ENCODE data around the gene LIMD2.

The LIMD2 gene

DNA sequence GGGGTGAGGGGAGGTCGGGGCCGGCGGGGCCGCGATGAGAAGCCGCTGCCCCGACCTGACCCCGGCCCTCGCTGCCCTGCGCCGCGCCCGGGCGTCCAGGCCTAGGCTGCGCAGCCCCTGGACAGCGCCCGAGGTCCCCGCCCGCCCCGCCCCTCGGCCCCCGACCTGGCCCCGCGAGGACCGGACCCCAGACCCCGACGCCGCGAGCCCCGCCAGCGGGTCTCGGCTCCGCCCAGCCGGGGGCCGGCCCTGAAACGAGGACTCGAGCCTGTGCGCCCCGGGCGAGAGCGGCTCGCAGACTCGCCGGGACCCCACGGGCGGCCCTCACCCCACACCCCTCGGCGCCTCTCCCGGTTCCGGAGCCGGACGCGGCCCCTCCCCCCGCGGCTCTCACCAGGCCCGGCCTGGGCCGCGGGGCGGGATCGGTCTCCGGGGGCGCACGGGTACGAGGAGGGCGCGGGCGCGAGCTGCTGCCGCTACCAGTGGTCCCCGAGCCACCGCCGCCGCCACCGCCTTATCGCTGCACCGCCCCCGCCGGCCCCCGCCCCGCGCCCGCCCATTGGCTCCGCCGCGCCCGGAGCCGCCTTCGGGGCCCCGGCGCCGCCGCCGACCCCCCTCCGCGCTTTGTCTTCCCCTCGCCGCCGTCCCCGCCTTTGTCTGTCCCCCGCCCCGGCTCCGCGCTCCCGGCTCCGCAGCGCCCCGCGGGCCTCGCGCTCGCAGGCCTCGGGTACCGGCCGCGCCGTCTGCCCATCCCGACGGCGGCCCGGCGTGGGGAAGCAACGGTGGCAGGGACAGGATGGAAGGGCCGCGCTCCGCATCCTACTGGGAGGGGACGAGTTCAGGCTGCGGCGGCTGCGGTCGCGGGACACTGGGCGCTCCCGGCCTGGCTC lies at the start of gene LIMD2:
Gene LIMD2 (minus strand): TSS at position 488 of the 890 bp plus-strand sequence. CDS start 827 bp downstream, outside the sequence.
- TF ChIP-seq CTCF (IDR thresholded peaks at IDR 0.05): no peak

DNA sequence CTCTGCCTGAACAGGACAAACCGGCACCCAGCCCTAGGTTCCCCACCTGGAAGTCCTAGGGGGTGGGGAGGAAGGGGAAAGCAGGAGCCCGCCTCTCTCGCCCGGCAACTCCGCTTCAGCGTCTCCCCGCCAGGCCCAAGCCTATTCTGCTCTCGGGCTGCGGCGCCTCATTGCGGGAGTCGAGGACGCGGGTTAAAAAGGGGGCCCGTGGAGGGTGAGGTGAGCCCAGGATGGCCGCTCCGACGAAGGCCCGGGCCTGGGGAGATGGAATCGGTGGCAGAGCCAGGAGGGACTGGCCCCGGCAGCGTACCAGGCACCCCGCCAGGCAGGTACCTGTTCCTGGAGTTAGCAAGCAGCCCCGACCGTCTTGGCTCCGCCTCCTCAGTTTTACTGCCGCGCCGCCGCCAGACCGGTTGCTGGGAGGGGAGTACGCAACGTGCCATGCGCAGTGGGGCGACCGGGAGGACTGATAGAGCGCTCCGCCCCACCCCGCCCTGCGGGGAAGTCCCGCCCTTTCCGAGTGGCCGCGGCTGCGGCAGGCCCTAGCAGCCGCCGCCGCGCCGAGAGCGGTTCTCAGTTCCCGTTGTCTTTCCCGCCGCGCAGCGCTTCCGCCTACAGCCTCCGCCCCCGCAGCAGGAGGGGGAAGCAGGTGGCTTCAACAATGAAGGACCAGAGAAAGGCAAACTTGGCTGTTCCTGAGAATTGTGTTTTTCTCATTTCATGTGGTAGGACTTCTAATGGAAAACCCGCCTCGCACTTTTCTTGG lies 41.7 kb upstream of the LIMD2 start, which contains the start of gene STRADA:
Gene STRADA (minus strand): TSS at position 392 of the 766 bp plus-strand sequence. CDS start 13,430 bp downstream, outside the sequence.
- TF ChIP-seq CTCF (IDR thresholded peaks at IDR 0.05): no peak

- no peak for TF ChIP-seq CTCF (IDR thresholded peaks at IDR 0.05)
Observed at GRCh38 chr17:63741143-63741407, 41.1 kb upstream of the LIMD2 start.

- TF ChIP-seq CTCF (IDR thresholded peaks at IDR 0.05): no peak
Observed at GRCh38 chr17:63740464-63741142, 40.7 kb upstream of the LIMD2 start.

DNA sequence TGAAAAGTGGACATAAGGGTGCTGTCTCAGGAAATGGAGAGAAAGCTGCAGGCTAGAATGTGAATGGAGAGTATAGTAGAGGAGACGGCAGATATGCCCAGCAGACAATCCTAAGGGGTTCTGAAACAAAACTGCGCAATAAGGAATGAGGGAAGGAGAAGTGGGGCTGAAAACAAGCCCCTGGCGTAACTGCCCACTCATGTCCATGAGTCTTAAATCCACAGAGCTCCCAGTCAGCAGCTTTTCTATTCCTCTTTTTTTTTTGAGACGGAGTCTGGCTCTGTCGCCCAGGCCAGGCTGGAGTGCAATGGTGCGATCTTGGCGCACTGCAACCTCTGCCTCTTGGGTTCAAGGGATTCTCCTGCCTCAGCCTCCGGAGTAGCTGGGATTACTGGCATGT lies 35.8 kb upstream of the LIMD2 start:
- TF ChIP-seq CTCF (IDR thresholded peaks at IDR 0.05): no peak

GRCh38 chr17:63722403-63722802 lies 22.5 kb upstream of the LIMD2 start:
- no peak for TF ChIP-seq CTCF (IDR thresholded peaks at IDR 0.05)

DNA sequence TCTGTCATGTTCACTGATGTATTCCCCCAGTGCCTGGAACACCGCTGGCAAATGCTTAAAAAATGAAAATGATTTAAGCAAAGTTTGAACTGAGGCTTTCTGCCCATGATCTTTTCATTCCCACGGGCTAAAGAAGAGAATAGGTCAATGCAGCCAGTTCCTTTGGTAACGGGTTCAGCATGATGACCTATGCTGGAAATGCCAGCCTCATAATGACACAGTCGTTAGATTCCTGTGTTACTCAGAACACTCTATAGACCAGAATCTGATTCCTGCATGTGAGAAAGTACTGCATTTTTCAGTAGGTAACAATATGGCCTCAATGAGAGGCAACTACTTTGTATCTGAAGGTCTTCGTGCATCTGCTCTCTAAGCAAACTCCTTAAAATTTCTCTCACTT lies 19.1 kb upstream of the LIMD2 start:
- TF ChIP-seq CTCF (IDR thresholded peaks at IDR 0.05): no peak
